Measurements from ENCODE around the gene SRP9. TPM values are rescaled to one million over a fixed set of nuclear protein-coding genes. Genes with fewer than 3 reads are reported as not detected.
"Not testable (repeated sequence)": the region's sequence is repeated elsewhere in the genome, so short reads cannot be mapped to it uniquely, and the experiment has no call there.

The SRP9 gene
- total RNA-seq, 1 donor from 2014 or later: 480 TPM

DNA sequence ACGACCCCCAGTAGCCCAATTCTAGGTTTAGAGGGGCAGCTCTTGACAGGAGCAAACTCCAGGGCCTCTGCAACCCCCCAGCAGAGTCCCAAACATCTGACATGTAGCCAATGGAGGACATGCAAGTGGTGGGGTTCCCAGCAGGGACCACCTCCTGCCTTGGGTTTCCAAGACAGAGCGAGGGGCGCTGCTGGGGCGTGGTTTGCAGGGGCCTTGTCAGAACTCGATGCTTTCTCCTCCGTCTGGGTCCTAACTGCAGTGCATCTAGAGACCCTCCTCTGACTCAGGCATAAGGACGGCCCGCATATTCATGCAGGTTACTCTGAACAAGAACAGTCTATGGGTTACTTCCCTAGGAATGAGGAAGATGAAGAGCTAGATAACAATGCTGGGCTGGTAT lies 49.5 kb downstream of the SRP9 start:
- Mint-ChIP-seq H3K27ac (ENCODE audit: unreplicated experiment) (no peak overlapping the region), H3K27me3 (ENCODE audit: low read depth) (no peaks in the 10 kb centered on the region), H3K9me3 (no peaks in the 10 kb centered on the region), H3K4me1 (peaks cover 10% of the 10 kb centered on the region), H3K4me3 (no peak overlapping the region), H3K36me3 (ENCODE audit: low read depth) (no peaks in the 10 kb centered on the region)
- TF ChIP-seq CTCF (conservative IDR thresholded peaks at IDR 0.05): no peak
- no peak for DNase-seq (ENCODE audit: low read depth, low spot score)

GRCh38 chr1:225828706-225829345 lies 51.2 kb downstream of the SRP9 start:
- H3K9me3 Mint-ChIP-seq: no peaks in the 10 kb centered on the region
- H3K27ac Mint-ChIP-seq (ENCODE audit: unreplicated experiment): no peak overlapping the region
- H3K4me3 Mint-ChIP-seq: no peak overlapping the region
- no peaks in the 10 kb centered on the region for H3K36me3 Mint-ChIP-seq (ENCODE audit: low read depth)
- no peaks in the 10 kb centered on the region for H3K27me3 Mint-ChIP-seq (ENCODE audit: low read depth)
- DNase-seq (ENCODE audit: low read depth, low spot score): no peak
- H3K4me1 Mint-ChIP-seq: peaks cover 10% of the 10 kb centered on the region
- no peak for TF ChIP-seq CTCF (conservative IDR thresholded peaks at IDR 0.05)

DNA sequence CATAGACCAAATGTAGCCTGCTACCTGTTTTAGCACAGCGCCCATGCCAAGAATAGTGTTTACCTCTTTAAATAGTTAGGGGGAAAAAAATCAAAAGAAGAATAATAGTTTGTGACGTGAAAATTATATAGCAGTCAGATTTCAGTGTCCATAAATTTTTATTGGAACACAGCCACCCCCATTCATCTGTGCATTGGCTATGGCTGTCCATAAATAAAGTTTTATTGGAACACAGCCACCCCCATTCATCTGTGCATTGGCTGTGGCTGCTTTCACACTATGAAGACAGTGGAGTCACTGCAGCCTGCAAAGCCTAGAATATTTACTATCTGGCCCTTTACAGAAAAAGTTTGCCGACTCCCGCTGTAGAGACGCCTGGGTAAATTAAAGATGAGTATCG lies 53.2 kb downstream of the SRP9 start:
- no peak for TF ChIP-seq CTCF (conservative IDR thresholded peaks at IDR 0.05)
- Mint-ChIP-seq H3K9me3 (no peaks in the 10 kb centered on the region), H3K4me1 (no peaks in the 10 kb centered on the region), H3K4me3 (no peak overlapping the region), H3K36me3 (ENCODE audit: low read depth) (no peaks in the 10 kb centered on the region), H3K27me3 (ENCODE audit: low read depth) (no peaks in the 10 kb centered on the region), H3K27ac (ENCODE audit: unreplicated experiment) (no peak overlapping the region)
- no peak for DNase-seq (ENCODE audit: low read depth, low spot score)

DNA sequence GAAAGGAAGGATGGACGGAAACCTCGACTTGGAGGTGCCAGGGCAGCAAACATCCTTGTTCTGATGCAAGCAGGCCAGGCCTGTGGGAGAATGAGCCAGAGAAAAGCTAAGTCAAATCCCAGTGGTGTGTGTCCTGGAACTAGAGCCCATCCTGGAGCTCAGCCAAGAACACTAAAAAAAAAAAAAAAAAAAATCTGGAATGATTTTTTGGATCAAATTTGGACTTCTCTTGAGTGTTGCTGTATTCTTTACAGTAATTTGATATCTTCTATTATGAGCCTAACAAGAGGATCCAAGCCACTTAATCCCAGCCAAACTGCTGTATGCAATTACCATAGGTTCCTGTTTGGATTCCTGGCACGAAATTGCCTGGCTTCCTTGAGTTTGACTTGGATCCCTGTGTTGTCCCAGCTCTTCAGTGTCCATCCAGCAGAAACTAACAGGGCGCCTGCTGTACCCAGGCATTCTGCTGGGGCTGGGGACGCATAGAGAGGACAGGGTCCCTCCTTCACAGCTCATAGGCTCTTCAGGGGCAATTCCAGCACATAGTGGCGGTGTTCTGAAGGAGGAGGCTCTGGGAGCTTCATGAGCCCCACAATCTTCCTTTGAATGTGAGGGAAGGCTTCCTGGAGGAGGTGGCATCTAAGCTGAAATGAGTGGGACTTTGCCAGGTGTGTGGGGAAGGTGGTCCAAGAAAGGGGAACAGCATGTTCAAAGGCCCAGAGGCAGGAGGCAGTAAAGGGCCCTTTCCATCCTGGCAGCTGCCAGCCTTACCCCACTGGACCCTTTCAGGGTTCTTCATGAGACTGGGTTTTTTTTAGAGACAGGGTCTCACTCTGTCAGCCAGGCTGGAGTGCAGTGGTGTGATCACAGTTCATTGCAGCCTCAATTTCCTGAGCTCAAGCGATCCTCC lies 57.0 kb downstream of the SRP9 start:
- no peaks in the 10 kb centered on the region for H3K36me3 Mint-ChIP-seq (ENCODE audit: low read depth)
- H3K4me3 Mint-ChIP-seq: no peak overlapping the region
- no peaks in the 10 kb centered on the region for H3K9me3 Mint-ChIP-seq
- TF ChIP-seq CTCF (conservative IDR thresholded peaks at IDR 0.05): no peak
- no peak for DNase-seq (ENCODE audit: low read depth, low spot score)
- H3K27me3 Mint-ChIP-seq (ENCODE audit: low read depth): no peaks in the 10 kb centered on the region
- no peaks in the 10 kb centered on the region for H3K4me1 Mint-ChIP-seq
- no peak overlapping the region for H3K27ac Mint-ChIP-seq (ENCODE audit: unreplicated experiment)

DNA sequence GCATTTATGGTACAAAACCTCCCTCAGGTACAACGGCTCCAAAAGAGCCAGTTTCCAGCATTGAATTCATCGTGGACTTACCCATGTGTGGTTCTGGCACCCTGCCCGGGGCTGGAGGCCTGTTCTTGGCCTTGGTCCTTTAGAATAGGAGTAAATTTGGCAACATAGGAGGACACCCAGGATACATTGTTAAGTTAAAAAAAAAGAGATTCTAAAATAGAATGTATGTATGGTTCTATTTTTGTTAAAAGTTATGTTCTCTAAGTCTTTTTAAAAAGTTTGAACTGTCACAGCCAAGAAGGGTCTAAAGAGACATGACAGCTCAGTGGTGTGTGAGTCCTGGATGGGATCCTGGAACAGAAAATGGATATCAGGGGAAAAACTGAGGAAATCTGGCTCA lies 58.2 kb downstream of the SRP9 start:
- no peak overlapping the region for H3K27ac Mint-ChIP-seq (ENCODE audit: unreplicated experiment)
- no peak for DNase-seq (ENCODE audit: low read depth, low spot score)
- H3K27me3 Mint-ChIP-seq (ENCODE audit: low read depth): no peaks in the 10 kb centered on the region
- H3K9me3 Mint-ChIP-seq: no peaks in the 10 kb centered on the region
- H3K4me3 Mint-ChIP-seq: no peak overlapping the region
- no peak for TF ChIP-seq CTCF (conservative IDR thresholded peaks at IDR 0.05)
- H3K36me3 Mint-ChIP-seq (ENCODE audit: low read depth): no peaks in the 10 kb centered on the region
- no peaks in the 10 kb centered on the region for H3K4me1 Mint-ChIP-seq

GRCh38 chr1:225836296-225836695 lies 58.7 kb downstream of the SRP9 start:
- not testable (repeated sequence) for H3K4me3 Mint-ChIP-seq; H3K27me3 Mint-ChIP-seq (ENCODE audit: low read depth); H3K9me3 Mint-ChIP-seq; H3K27ac Mint-ChIP-seq (ENCODE audit: unreplicated experiment); H3K36me3 Mint-ChIP-seq (ENCODE audit: low read depth); H3K4me1 Mint-ChIP-seq; DNase-seq (ENCODE audit: low read depth, low spot score)
